ENCODE measurements around the gene MYO16.
A peak's percentile ranks its signal among the peaks of the same experiment; 100 is the strongest.

MYO16 gene

DNA sequence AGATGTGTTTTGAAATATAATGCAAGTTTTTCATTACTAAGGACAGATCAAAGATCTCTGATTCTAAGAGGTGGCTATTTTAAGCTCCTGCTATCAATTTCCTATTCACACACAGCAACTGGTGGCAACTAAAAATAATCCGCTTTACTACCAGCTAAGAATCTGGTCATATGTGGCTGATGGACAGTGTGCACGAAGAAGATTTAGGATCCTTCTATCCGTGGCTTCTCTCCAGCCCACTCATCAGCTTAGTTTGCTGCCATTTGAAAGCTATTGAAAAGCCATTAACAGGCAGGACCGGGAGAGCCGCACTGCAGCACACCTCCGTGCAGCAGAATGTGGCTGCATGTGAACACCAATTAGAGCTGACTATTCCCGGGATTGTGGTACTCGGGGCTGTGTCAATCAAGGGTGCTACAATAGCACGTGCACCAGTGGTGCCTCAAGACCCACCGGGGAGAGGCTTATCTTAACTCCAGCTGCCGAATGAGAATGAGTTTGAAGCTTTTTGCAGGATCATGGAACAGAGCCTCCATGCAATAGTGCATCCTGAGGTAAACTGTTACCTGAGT lies at the start of gene MYO16:
Gene MYO16, plus strand, starts transcription at position 431 of the 572 bp plus-strand sequence. CDS start 234 bp downstream, outside the sequence.
- no peak for DNase-seq (ENCODE audit: low spot score)

GRCh38 chr13:108586826-108587225 lies 42.6 kb upstream of the MYO16 start:
- no peak for DNase-seq (ENCODE audit: low spot score)

GRCh38 chr13:108588516-108588915 lies 40.9 kb upstream of the MYO16 start:
- DNase-seq (ENCODE audit: low spot score): no peak

DNA sequence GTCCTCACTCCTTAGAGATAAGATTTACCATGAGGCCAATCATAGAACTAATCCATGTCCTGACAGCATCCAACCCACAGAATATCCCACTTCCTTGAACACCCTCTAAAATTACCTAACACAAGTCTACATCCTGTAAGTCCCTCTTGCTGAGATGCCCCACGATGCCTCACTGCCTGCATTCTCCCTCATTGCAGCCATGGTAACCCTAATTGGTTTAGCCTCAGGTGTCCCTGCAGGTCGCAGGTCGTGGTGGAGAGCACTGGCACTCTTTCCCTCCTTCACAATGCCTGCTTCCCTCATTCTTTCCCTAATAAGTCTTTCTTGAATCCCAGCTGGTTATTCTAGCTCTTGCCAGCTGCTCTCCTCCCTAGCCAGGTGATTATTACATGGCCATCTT lies 35.3 kb upstream of the MYO16 start:
- no peak for DNase-seq (ENCODE audit: low spot score)

DNA sequence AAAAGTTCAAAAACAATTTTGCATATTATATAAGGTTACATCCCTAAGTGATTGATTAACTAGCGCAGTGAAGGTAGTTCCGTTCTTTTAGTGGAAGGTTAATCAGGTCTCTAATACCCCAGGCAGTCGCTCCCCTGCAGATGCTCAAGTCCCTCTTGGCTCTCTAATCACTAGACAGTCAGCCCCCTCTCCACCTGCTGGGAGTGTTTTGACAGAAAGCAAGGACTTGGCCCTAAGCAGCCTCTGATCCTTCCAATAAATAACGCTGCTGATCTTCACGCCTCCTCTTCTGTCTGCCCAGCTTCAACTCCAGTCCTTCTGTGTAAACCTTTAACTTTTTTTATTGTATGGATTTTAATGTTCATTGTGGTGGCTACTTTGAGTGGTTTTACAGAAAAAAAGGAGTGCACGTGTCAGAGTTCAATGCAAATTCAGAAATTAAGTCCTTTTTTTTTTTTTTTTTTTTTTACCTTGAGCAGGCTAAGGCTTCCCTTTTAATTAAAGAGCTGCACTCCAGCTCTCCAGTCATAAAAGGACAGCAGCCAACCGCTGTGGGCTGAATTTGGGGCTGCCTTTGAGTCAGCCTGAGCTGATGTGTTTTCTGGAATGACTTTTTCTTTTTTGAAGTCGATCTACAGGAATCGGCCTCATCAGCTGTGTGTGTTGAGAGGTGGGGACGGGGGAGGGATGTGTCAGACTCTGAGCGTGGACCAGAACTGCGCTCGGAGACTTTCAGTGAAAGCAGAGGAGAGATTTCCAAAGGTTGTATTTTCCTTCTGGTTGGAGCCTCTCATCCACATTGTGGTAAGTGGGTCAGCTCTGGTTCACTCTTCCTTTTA lies 33.8 kb upstream of the MYO16 start:
- peak; percentile 8 for DNase-seq (ENCODE audit: low spot score)

GRCh38 chr13:108597943-108598342 lies 31.5 kb upstream of the MYO16 start:
- DNase-seq (ENCODE audit: low spot score): no peak

GRCh38 chr13:108606424-108606823 lies 23.0 kb upstream of the MYO16 start:
- no peak for DNase-seq (ENCODE audit: low spot score)

DNA sequence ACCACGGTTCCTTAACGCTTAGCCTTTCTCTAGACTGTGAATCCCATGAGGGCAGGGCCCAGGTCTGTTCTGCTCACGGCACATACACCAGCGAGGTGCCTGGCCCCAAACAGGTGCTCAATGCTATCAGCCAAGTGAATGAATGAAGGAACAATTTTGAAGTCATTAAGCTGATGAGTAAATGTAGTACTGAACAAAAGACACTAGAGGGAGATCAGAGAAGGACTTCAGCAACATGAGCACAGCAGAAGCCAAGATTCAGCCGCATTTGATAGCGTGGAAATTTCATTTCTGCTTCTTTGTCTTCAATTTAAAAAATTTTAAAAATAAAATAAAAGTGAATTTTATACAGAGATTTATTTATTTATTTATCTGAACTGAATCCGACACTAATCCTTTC lies 20.1 kb upstream of the MYO16 start:
- DNase-seq (ENCODE audit: low spot score): peak; percentile 8

GRCh38 chr13:108610507-108610906 lies 18.9 kb upstream of the MYO16 start:
- DNase-seq (ENCODE audit: low spot score): no peak

DNA sequence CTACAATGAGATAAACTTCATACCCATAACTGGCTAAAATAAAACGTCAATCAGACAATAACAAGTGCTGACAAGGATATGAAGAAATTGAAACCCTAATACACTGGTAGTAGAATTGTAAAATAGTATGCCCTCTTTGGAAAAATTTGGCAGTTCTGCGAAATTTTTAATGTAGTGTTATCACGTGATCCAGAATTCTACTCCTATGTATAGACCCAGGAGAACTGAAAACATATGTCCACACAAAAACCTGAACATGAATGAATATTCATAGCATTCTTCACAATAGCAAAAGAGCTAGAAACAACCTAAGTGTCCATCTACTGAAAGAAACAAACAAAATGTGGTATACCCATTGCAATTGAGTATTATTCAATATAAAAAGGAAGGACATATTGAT lies 14.2 kb upstream of the MYO16 start:
- no peak for DNase-seq (ENCODE audit: low spot score)

- DNase-seq (ENCODE audit: low spot score): no peak
These were observed 11.2 kb upstream of the MYO16 start for GRCh38 chr13:108618233-108618632.

DNA sequence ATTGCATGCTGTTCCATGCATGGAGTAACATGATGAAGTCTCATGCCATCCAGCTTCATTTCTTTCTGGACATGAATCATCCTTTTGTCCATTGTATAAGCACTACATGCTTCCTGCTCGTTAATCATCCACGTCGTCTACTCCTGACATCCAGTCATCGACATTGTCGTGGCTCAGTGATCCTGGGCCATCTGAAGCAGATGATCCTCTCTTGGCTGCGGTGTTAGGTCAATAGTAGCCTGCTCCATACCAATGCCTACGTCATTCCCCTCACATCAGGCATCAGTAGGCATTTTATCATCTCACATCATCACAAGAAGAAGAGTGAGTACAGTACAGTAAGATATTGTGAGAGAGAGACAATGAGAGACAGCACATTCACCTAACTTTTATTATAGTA lies 7.9 kb upstream of the MYO16 start:
- DNase-seq (ENCODE audit: low spot score): no peak

GRCh38 chr13:108624108-108624507 lies 5.3 kb upstream of the MYO16 start:
- DNase-seq (ENCODE audit: low spot score): no peak

GRCh38 chr13:108624979-108625378 lies 4.4 kb upstream of the MYO16 start:
- no peak for DNase-seq (ENCODE audit: low spot score)

GRCh38 chr13:108629988-108630387 lies 577 bp downstream of the MYO16 start:
- no peak for DNase-seq (ENCODE audit: low spot score)

DNA sequence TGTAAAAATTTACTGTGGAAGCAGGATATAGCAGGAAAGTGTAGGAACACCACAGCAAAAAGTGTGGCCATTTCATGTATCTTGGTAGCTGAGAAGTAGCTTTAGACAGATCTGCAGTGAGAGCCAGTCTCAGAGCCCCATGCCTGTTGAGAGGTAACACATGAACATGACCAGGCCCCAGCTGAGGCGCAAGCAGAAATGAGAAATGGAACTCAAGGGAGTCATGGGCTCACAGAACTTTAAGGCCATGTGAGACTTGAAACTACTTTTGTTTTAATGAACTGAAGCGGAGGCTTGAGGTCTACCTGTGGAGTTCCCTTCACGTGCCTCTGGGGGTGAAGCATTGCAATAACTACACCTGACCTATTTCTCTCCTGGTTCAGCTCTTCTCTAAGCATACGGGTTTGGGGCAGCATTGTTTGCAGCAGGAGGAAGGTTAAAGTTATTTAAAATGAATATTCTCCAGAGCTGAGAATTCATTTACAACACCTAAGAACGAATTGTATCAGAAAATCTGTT lies 3.3 kb downstream of the MYO16 start:
- DNase-seq (ENCODE audit: low spot score): no peak

DNA sequence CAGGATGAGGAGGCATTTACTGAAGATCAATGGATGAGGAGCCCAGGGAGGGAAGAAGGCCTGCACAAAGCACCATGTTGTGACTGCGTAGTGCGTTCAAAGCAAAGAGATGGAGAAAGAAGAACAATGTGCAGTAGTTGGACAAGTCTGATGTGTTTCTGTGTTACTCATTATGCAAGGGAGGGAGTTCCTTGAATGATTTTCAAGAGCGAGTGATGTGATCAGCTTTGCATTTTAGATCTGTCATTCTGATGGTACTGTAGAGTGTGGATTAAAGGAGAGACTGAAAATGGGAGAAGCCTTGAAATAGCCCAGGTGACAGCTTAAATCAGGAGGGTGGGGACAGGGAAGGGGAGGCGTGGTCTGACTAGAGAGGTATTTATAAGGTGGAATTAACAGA lies 9.5 kb downstream of the MYO16 start:
- no peak for DNase-seq (ENCODE audit: low spot score)

- no peak for DNase-seq (ENCODE audit: low spot score)
These were observed 14.4 kb downstream of the MYO16 start for GRCh38 chr13:108643646-108644353.

DNA sequence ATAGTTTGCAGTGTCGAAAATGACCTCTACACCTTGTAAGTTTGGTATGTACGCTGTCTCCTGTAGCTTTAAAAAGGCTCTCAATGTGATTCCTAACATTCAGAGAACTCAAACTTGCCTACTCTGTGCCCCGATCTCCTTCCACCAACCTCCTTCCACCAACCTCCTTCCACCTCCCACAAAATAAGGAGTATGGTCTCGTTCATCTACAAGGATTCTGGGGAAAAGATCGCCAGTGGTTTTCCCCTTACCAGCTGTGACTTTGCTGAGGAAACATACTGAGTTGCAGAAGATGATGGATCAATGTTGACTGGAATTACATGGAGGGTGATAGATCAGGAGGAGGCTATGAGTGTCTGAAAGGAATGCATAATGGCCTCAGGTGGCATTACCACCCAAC lies 16.0 kb downstream of the MYO16 start:
- DNase-seq (ENCODE audit: low spot score): no peak

DNA sequence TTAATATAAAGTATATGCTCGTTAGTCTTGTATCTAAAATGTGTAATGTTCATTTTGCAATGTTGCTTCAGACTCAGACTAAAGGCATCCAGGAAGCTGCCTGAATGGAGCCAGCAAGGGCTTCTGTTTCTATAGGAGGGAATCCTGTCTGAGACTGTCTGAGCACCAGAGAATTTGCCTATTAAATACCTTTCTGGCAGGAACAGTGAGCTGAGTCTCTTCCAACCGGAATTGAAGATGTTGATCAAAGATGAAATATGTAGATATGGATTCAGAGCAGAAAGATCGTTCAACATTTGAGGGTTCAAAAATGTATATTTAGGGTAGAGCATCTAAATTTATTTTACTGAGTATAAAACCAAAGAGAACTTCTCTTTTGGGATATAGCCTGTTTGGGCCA lies 20.9 kb downstream of the MYO16 start:
- no peak for DNase-seq (ENCODE audit: low spot score)

DNA sequence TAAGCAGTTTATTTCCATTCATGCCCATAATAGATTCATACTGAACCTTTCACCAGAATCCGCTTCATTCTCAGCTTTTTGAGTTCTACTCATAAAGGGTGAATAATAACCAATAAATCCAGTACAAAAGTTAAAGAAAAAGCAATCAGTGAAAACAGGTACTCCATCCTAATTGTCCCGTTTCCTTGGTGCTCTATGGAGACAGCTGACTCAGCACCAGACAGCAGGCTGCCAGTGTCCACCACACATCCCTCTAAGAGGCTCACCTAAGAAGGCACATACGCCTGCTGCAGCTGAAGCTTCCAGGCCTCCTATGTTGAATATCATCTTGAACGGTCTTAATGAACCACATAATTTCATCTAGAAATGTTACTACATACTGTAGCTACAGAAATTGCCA lies 27.3 kb downstream of the MYO16 start:
- no peak for DNase-seq (ENCODE audit: low spot score)

- DNase-seq (ENCODE audit: low spot score): no peak
These were observed 28.1 kb downstream of the MYO16 start for GRCh38 chr13:108657519-108657918.

GRCh38 chr13:108662528-108662927 lies 33.1 kb downstream of the MYO16 start:
- DNase-seq (ENCODE audit: low spot score): no peak
